ENCODE data around the gene PTPRA.

GRCh38 chr20:2973574-2973973 lies 100.3 kb downstream of the PTPRA start:
- TF ChIP-seq, protein P1, sequence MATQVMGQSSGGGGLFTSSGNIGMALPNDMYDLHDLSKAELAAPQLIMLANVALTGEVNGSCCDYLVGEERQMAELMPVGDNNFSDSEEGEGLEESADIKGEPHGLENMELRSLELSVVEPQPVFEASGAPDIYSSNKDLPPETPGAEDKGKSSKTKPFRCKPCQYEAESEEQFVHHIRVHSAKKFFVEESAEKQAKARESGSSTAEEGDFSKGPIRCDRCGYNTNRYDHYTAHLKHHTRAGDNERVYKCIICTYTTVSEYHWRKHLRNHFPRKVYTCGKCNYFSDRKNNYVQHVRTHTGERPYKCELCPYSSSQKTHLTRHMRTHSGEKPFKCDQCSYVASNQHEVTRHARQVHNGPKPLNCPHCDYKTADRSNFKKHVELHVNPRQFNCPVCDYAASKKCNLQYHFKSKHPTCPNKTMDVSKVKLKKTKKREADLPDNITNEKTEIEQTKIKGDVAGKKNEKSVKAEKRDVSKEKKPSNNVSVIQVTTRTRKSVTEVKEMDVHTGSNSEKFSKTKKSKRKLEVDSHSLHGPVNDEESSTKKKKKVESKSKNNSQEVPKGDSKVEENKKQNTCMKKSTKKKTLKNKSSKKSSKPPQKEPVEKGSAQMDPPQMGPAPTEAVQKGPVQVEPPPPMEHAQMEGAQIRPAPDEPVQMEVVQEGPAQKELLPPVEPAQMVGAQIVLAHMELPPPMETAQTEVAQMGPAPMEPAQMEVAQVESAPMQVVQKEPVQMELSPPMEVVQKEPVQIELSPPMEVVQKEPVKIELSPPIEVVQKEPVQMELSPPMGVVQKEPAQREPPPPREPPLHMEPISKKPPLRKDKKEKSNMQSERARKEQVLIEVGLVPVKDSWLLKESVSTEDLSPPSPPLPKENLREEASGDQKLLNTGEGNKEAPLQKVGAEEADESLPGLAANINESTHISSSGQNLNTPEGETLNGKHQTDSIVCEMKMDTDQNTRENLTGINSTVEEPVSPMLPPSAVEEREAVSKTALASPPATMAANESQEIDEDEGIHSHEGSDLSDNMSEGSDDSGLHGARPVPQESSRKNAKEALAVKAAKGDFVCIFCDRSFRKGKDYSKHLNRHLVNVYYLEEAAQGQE (IDR thresholded peaks at IDR 0.05), result no peak
- TF ChIP-seq YY1 (IDR thresholded peaks at IDR 0.05) (no peak), EGR1 (IDR thresholded peaks at IDR 0.05; ENCODE audit: low read depth in 2 of 2) (no peak), CTCF (IDR thresholded peaks at IDR 0.05; ENCODE audit: low read depth, low read length, missing input control) (no peak)
